HG03066 (cell line): ENCODE results near the gene RNF14.

Experiments used
- ATAC-seq: cut with Tn5 transposase; IDR thresholded peaks from one replicate; pipeline ENCODE4 v1.9.1; 2021; ENCODE audit warnings: low read depth; ENCODE audit not compliant: unreplicated experiment

RNF14 gene

DNA sequence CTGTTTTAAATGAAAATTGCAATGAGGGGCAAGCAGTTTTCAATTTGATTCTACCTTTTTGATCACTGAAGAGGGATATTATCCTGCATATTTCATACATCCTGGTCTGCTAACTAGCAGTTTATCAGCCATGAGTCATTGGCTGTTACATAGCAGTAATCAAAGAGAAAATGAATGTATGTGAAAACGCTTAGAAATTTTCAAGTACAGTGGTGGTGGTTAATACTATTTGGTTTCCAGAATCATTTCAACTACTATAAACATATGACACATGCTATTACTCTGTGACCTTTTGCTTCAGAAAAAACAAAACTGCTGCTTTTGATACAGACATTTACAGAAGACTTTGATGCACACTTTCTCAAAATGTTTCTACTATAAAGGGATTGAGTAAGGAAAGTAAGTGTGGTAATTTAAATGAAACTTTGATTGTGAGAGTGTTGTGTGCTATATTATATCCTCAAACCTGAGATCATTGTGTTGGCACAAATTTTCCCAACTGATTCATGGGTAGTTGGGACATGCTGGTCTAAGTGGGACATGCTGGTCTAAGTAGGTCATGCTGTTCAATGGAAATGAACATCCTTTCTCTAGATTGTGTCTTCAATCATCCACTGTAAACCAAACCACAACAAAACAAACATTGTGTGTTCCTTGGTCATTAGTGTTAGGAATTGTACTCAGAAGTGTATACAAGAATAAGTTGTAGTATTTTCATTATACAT, 5.1 kb downstream of the RNF14 start:
- no peak for ATAC-seq

DNA sequence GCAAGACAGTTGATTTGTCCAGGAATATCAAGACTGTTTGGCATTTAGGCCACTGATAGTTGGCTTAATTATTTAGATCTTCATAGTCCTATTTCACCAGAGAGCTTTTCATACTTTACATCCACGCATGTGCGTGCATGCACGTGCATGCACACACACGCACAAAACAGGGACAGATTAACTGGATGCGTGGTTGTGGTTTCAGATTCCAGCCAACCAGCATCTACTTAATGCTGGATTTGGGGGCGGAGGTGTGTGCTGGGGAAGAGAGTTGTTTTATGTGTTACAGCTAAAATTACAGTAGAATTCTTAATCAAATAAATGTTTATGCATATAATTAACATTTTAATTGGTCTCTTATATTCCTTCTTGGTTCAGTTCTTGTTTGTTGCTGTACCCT, 7.3 kb downstream of the RNF14 start:
- ATAC-seq: no peak

GRCh38 chr5:141978389-141978788, 9.5 kb downstream of the RNF14 start:
- ATAC-seq: no peak

DNA sequence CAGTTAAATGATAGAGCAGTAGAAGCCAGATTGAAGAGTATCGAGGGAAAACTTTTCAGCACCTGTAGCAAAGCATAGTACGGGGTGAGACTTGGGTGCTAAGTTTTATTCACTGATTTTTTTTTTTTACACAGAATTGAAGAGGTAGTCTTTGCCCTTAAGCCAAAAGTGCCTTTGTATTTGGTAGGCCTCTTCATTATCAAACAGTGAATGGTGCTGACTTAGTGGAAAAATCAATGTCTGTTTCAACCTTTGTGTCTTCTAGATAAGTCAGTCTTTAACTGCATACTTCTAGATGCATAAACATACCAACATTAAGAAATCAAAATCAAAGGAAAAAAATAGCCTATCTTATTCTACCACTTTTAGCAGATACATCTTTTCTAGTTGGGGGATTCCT, 13.7 kb downstream of the RNF14 start:
- ATAC-seq: no peak

DNA sequence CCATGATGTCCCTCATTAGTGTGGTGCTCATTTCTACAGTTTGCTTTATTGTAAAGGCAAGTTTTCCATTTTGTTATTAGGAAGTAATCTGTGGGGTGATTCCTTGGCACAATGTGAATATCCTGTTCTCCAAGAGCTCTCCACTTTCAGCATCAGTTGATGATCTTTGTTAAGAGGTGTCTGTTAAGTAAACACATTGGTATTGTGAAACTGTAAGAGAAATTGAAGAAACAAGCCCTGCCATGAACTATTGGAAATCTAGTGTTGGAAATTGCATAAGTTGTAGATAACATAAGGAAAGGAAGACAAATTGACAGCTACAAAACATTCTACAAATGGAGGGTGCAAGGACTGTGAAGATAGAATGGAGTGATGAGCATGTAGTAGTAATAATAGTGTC, 17.2 kb downstream of the RNF14 start:
- no peak for ATAC-seq

DNA sequence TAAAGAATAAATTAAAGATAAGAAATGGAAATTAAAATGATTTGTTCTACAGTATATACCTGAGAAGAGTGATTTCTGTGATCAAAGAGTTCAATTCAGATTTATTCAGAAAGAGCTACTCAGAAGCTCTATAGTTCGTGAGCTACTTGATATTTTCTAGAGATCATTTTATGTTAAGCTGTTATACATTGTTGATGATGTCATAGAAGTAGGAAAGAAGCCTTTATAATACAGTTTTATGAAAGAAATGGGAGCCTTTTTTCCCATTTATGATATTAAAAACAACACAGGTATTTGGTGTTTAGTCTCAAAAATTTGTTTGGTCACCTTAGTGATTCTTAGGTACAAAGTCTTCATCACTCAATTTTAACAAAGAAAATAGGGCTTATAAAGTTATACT, 20.8 kb downstream of the RNF14 start:
- no peak for ATAC-seq

GRCh38 chr5:141992349-141992963, 23.6 kb downstream of the RNF14 start:
- no peak for ATAC-seq

DNA sequence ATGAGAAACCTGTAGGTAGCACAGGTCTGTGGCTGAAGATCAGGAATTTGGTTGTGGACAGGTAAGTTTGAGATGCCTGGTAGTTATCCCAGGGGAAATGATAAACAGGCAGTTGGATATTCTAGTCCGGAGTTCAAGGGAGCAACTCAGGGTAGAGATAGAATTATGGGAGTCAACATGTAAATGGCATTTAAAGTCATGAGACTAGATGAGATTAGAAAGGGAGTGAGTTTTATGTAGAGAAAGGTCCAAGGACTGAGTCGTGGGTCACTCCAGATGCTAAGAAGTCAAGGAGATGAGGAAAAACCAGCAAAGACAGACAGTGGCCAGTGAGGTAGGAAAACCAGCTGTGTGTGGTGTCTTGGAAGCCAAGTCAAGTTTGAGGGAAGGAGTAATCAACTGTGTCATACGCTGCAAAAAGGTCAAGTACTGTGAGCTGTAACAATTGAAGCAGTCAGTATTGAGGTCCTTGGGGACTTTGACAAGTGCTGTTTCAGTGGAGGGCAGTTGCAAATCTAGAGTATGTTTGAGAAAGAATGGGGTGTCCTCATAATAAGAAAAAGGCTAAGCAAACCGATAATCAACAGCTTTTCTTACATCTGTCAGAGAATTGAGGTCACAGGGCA, 25.7 kb downstream of the RNF14 start:
- no peak for ATAC-seq

DNA sequence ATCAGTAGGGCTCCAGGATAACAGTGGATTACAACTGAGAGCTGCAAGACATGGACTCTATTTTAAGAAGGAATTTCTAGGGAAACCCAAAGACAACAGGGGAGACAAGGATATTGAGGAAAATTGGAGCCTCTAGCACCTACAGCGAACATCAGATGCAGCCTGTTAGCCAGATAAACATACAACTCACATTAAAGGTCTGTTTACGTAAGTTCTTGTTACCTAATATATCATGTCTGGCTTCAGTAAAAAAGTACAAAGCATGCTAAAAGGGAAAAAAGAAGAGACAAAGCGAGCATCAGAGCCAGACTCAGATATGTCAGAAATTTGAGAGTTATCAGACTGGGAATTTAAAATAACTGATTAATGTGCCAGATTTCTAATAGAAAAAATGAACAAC, 26.8 kb downstream of the RNF14 start:
- no peak for ATAC-seq

DNA sequence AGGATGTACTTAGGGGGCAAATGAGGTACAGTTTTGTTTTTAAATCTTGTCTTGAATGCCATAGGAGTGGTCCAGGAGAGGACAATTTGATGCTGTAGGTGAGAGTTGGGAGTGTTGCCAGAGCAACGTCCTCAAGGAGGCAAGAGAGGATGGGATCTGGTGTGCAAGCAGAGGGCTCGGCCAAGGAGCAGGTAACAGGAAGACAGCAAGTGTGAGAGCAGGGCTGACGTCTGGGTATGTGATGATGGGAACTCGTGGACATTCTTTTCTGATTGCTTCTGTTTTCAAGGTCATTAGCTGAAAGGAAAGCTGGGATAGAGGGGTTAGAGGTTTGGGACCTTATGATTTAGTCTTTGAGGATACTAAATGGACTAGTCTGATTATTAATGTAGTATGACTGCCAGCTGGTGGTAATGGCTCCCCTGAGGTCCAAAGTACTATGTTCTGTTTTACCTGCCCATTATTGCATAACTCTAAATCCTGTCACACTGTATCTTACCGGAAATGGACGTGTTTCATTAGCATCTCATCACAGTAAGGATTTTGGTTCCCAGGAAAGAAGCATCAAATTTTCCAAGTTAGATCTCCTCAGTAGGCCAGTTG, 28.6 kb downstream of the RNF14 start:
- ATAC-seq: no peak

DNA sequence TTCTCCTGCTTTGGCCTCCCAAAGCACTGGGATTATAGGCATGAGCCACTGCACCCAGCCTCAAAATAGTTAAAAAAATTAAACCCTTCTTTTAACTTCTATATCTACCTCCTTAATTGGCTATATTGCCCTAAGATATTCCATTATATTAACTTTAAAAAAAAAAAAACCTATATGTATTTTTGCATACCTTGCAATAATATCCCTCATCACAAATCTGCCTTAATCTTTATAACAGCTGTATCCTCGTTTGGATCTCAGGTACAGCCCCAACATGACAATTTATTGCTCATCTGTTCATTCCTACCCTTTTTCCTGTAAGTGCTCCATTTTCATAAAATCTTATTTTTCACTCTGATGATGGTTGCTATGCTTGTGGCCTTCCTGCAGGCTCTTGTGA, 31.3 kb downstream of the RNF14 start:
- ATAC-seq: no peak

DNA sequence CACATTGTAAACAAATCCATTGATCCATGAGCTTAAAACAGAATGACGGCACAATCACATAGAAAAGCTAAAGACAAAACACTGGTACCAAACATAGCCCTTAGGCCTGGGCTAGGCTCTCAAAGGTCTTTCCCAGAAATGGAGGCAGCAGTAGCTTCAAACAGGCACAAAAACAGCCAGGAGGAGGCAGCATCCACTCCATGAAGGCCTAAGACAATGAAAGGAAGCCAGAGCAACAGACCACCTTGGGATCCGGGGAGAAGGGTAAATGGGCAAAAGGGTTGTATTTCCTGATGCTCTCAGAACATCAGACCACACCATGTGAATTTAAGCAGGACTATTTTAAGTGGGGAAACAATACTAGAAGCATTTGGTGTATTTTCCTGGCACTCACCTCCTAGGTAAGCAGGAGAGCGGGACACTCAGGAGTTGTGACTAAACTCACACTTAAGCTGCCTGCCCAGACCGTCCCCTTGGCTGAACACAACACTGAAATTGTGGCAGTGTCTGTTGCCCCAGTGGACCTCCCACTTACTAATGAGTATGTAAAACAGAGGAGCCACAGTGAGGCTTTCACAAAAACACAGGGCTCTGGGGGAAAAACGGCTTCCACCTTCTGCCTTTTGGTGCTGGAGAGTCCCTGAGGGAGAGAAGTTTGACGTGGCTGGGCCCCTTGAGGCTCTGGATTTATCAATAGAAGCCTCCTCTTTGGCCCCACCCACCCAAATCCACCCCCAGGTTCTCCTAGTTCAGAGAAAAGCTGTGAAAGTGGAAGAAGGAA, 32.0 kb downstream of the RNF14 start:
- no peak for ATAC-seq

- ATAC-seq: no peak
These were observed 34.4 kb downstream of the RNF14 start for GRCh38 chr5:142003266-142003800.

DNA sequence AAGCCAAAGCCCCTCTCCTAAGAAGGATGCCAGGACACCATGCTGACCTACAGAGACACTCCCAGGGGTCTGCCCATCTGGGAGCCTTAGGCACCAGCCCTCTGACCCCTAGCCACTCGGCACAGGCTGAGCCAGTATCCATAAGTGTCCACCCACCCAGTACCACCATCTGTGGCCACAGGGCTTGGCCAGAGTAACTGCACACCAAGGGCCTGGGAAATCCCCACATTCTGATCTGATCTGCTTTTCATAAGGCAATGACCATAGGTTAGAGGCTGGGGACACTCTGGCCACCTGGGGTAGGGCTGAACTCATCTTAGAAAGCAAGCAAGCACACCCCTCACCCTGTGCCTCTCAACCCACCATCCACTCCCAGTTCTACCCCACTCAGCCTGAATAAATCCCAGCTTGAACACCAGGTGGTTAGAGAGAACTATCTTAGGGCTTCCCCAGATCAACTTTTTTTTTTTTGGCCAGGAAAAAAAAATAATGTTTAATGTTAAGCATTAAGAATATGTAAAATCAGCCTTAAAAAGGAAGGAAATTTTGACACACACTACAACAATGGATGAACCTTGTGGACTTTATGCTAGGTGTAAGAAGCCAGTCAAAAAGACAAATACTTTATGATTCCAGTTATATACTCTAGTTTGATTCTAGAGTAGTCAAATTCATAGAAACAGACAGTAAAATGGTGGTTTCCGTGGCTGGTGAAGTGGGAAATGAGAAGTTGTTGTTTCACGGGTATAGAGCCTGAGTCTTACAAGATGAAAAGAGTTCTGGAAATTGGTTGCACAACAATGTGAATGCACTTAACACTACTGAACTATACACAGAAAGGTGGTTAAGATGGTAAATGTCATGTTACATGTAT, 37.7 kb downstream of the RNF14 start:
- no peak for ATAC-seq

DNA sequence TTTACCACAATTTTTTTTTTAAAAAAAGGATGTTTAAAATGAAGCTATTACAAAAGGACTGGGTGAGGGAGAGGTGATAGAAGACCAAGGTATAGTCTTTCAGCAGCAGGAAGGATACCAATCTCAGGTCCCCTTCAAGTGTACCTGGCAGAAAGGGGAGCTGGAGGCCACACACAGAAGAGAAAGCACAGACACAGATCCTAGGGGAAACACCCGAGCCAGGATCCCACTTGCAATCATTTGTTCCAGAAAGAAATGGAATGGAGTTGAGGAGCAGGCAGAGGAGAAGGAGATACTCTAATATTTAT, 38.3 kb downstream of the RNF14 start:
- no peak for ATAC-seq

GRCh38 chr5:142008813-142009212, 39.9 kb downstream of the RNF14 start:
- ATAC-seq: no peak

DNA sequence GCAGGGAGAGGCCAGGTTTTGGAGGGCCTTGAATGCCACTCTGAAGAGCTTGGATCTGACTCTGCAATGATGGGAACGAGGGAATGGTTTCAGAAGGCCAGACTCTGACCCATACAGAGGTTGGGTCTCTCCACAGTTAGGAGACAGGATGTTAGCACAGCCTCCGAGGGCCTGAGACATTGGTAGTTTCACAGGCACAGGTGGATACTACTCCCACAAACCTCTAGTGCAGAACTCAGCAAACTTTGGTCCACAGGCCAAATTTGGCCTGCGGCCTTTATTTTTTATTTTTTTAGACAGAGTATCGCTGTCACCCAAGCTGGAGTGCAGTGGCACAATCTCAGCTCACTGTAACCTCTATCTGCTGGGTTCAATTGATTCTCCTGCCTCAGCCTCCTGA, 41.0 kb downstream of the RNF14 start:
- no peak for ATAC-seq

GRCh38 chr5:142011572-142012185, 42.8 kb downstream of the RNF14 start:
- ATAC-seq: no peak

- no peak for ATAC-seq
These were observed 43.4 kb downstream of the RNF14 start for GRCh38 chr5:142012186-142012785.
